ENCODE data around the gene CRX.
"Not testable (repeated sequence)": the region's sequence is repeated elsewhere in the genome, so short reads cannot be mapped to it uniquely, and the experiment has no call there.

Gene CRX

GRCh38 chr19:47860602-47861297 is 39.0 kb downstream of the CRX start:
- DNase-seq, result no peak

- no peak for DNase-seq
Observed at GRCh38 chr19:47861630-47862029, 39.9 kb downstream of the CRX start.

DNA sequence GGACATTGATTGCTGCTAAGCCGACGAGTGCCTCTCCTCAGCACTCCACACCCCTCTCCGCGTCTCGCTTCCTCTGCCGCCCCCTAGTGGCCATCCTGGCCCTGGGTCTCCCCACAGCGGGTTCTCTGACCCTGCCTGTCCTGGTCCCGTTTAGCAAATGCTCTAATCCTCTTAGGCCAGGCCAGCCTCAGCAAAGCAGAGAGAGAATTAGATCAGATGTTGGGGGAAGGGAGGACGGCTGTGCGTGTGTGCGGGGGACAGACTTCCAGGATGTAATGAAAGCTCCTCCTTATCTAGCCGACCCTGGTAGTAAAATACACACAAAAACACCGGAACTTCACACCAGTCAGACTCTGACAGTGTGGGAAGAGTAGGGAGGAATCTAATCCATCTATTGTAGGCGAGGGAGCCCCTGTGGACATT is 41.8 kb downstream of the CRX start:
- no peak for DNase-seq

GRCh38 chr19:47865166-47865565 is 43.4 kb downstream of the CRX start:
- DNase-seq, result no peak

GRCh38 chr19:47878906-47879305 is 57.2 kb downstream of the CRX start:
- no peak for DNase-seq

GRCh38 chr19:47879385-47879784 is 57.6 kb downstream of the CRX start:
- not testable (repeated sequence) for DNase-seq

DNA sequence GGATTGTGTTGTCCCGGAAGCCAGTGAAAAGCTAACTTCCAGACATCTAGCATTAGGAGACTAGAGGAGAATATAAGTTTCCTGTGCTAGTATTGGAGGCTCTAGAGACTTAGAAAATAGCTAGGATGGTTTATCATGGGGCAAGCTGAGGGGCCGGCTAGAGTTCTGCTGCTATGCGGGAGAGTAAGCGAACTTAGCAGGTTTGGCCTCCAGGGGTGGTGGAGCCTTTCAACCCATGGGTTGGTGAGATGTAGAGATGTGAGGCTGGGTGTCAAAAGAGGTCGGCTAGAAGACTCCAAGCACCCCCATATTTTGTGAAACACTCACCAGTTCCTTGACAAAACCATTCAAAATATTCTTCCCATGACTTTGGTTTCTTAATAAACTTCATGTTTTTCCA is 60.0 kb downstream of the CRX start:
- no peak for DNase-seq

GRCh38 chr19:47882890-47883289 is 61.2 kb downstream of the CRX start:
- no peak for DNase-seq

DNA sequence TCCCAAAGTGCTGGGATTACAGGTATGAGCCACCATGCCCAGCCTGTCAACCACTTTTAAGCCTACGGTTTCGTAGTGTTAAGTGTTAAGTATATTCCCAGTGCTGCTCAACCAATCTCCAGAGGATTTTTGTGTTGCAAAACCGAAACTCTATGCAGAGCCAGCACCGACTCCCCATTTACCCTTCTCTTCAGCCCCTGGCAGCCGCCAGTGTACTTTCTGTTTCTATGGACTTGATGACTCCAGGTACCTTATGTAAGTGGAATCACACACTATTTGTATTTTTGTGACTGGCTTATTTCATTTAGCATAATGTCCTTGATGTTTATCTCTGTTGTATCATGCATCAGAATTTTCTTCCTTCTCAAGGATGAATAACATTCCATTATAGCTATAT is 63.3 kb downstream of the CRX start:
- no peak for DNase-seq

GRCh38 chr19:47886010-47886559 is 64.3 kb downstream of the CRX start, which contains the start of gene SULT2A1:
SULT2A1 (minus strand) TSS chr19:47886315; CDS start chr19:47886257, 58 bp downstream.
- DNase-seq, result no peak

GRCh38 chr19:47890865-47891621 is 69.3 kb downstream of the CRX start:
- no peak for DNase-seq

GRCh38 chr19:47891622-47891922 is 69.8 kb downstream of the CRX start:
- DNase-seq, result no peak

DNA sequence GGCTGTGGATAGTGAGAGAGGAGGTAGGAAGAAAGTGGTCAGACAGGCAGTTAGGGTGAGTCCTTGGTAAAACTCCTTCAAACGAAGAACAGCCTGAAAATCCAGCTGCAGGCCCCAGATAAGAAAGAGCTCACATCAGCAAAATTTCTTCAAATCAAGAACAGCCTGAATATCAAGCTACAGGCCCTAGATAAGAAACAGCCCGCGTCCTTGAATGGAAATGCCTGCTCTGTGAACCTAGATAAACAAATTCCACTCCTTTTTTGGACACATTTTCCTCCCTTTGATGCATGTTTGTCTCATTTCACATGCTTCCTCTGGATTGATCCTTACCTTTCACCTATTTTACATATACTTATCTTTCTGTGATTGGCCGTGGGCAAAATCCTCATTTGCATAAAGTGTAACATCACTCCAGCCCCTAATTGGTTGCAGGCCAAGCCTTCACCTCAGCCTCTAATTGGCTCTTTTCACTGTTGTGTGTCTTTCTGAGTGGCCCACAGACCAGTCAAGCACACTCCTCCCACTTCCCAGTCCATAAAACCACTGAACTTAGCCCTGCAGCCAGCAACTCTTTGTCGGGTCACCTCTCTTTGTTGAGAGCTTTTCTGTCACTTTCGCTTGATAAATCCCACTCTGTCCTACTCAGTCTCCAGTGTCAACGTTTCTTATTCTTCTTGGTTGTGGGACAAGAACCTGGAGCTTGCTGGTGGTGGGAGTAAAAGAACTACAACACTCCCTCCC is 70.4 kb downstream of the CRX start:
- DNase-seq, result no peak
